Adrenal gland (tissue), 5 donors: ENCODE data around the gene SRSF4.

Experiments
- CTCF ChIP-seq, 6 experiments: fragments of 450-650 bp in 4 of 6; fragments of 200-600 bp in 2 of 6; sonication (generic) in 1 of 6; IDR thresholded peaks; 1 replicate in 5 of 6; 2 replicates in 1 of 6; pipeline versions ENCODE4 v1.5.1 to v1.8.0; 2016 to 2021; ENCODE audit warnings: antibody characterized with exemption in 6 of 6, mild to moderate bottlenecking in 2 of 6, moderate library complexity in 1 of 6
- POLR2A ChIP-seq, 2 donors: fragments of 450-650 bp; IDR thresholded peaks; one replicate each; pipeline ENCODE4 v1.6.1; 2017; ENCODE audit warnings: antibody characterized with exemption in 2 of 2, mild to moderate bottlenecking in 2 of 2, moderate library complexity in 1 of 2
- donor health status: DM: no; HTN: no; CAD: no.

DNA sequence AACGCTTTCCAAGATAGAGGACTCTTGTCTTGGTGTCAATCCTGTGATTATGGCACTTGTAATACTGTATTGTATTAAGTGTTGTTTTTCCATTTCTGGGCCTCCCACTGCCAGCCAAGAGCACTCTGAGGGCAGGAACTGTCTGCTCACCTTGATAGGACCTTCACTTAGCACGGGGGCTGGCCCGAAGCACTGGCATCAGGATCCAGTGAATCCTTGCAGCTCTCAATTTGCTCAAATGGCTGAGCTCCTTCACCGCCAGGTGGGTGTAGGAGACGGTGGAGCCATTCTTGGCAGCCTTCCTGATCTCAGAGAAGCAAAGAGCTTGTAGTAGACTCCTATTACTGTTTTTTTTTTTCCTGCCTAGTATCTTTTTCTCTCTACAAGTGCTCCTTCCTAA, 31.4 kb upstream of the SRSF4 start:
- no peak for TF ChIP-seq CTCF (IDR thresholded peaks at IDR 0.05)
- TF ChIP-seq POLR2A (IDR thresholded peaks at IDR 0.05) = no peak
